ENCODE data around the gene ARAP1.

The ARAP1 gene

DNA sequence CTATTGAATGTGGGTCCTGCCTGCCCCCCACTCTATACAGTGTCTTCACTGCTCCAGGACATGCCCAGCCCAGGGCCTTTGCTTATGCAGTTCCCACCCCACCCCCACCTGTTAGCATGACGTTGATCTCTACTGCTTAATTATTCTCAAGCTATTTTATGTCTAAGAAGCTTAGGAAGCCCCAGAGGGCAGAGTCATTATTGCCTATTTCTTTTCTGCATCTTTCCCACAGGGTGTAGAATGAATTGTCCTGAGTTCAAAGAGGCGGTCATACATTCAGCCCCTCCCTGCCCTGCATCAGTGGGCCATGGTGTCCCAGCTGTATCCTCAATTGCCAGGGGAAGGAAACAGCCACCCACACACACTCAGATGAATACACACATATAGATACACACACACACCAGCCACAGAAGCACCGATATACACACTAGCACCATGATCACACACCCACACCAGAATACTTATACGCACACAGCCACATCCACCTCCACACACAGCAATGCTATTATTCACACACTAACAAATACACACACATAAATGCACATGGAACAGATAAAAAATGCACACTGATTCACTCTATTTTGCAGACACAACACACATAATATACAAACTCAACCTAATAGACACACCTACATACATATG, 79.5 kb downstream of the ARAP1 start:
- Histone ChIP-seq H3K79me2 (ENCODE audit: low read length) (no peaks in the 10 kb centered on the region), H3K9me2 (replicated peaks; ENCODE audit: insufficient read depth, low read length) (no peaks in the 10 kb centered on the region), H3K4me3 (ENCODE audit: low read length) (no peak overlapping the region), H3K9me3 (replicated peaks; ENCODE audit: insufficient read depth, low read length) (no peaks in the 10 kb centered on the region), H4K20me1 (ENCODE audit: insufficient read depth, low read length) (no peaks in the 10 kb centered on the region), H3K36me3 (replicated peaks; ENCODE audit: insufficient read depth, low read length) (no peaks in the 10 kb centered on the region), H3K27ac (ENCODE audit: low read length) (no peak overlapping the region), H3K4me2 (ENCODE audit: low read depth, low read length) (no peak overlapping the region), H3K4me1 (ENCODE audit: low read length) (no peaks in the 10 kb centered on the region), H3K9ac (ENCODE audit: low read length) (no peak overlapping the region), H3K27me3 (replicated peaks; ENCODE audit: insufficient read depth, low read length) (peaks cover 67% of the 10 kb centered on the region), H3F3A (ENCODE audit: insufficient read depth, low read length) (no peaks in the 10 kb centered on the region), H2AFZ (ENCODE audit: low read length) (no peak overlapping the region)
- TF ChIP-seq EZH2 (optimal IDR thresholded peaks at IDR 0.05; ENCODE audit: low read depth, low read length), result no peak
- TF ChIP-seq, protein P1, sequence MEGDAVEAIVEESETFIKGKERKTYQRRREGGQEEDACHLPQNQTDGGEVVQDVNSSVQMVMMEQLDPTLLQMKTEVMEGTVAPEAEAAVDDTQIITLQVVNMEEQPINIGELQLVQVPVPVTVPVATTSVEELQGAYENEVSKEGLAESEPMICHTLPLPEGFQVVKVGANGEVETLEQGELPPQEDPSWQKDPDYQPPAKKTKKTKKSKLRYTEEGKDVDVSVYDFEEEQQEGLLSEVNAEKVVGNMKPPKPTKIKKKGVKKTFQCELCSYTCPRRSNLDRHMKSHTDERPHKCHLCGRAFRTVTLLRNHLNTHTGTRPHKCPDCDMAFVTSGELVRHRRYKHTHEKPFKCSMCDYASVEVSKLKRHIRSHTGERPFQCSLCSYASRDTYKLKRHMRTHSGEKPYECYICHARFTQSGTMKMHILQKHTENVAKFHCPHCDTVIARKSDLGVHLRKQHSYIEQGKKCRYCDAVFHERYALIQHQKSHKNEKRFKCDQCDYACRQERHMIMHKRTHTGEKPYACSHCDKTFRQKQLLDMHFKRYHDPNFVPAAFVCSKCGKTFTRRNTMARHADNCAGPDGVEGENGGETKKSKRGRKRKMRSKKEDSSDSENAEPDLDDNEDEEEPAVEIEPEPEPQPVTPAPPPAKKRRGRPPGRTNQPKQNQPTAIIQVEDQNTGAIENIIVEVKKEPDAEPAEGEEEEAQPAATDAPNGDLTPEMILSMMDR (IDR thresholded peaks at IDR 0.05; ENCODE audit: low read length), result no peak
- TF ChIP-seq EZH2phosphoT487 (IDR thresholded peaks at IDR 0.05; ENCODE audit: low read length), result no peak
- no peak for DNase-seq

DNA sequence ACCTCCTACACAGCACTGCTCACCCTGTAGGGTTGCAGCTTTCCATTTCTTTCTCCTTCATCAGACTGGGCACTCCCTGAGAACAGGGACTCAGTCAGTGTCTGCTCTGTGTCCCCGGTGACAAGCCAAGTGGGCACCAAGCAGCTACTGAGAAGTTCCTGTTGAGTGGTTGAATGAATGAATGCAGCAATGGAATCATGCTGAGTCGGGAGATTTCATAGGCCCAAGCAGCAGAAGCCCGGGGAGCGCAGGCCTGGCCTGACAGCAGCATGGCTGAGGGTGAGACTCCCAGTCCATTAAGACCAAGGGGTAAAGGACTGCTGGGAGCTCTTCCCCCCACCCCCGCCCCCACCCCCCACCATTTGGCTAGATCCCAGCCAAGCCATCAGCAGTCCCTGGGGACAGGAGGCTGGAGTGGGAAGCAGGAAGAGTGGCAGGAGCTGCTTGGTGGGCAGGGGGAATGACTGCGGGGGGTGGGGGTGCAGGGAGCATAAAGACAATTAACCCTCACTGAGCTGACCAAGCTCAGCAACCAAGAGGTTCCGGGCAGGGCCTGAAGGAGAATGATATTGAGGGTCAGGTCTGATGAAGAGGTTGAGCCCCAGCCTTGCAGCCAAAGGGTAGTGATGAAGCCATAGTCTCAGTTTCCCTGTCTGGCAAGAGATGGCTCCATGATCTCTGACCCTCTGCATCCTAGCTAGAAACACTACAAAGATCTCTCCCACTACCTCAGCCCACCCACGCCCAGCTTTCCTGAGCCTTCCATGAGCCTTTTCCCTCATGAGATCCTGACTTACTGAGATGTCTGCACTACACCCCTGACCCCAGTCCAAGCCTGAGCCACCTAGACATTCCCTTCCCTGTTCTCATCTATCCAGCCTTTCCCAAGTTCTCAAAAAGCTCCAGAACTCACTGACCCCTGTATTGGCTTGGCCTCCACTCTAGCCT, 80.8 kb downstream of the ARAP1 start:
- Histone ChIP-seq H3K4me2 (ENCODE audit: low read depth, low read length) (no peak overlapping the region), H3K4me3 (ENCODE audit: low read length) (no peak overlapping the region), H3K27ac (ENCODE audit: low read length) (no peak overlapping the region), H3K9me3 (replicated peaks; ENCODE audit: insufficient read depth, low read length) (no peaks in the 10 kb centered on the region), H3K9ac (ENCODE audit: low read length) (no peak overlapping the region), H3K36me3 (replicated peaks; ENCODE audit: insufficient read depth, low read length) (no peaks in the 10 kb centered on the region), H3F3A (ENCODE audit: insufficient read depth, low read length) (no peaks in the 10 kb centered on the region), H3K9me2 (replicated peaks; ENCODE audit: insufficient read depth, low read length) (no peaks in the 10 kb centered on the region), H4K20me1 (ENCODE audit: insufficient read depth, low read length) (no peaks in the 10 kb centered on the region), H3K27me3 (replicated peaks; ENCODE audit: insufficient read depth, low read length) (peaks cover 55% of the 10 kb centered on the region), H3K4me1 (ENCODE audit: low read length) (no peaks in the 10 kb centered on the region), H2AFZ (ENCODE audit: low read length) (no peak overlapping the region), H3K79me2 (ENCODE audit: low read length) (no peaks in the 10 kb centered on the region)
- DNase-seq, result no peak
- TF ChIP-seq EZH2phosphoT487 (IDR thresholded peaks at IDR 0.05; ENCODE audit: low read length), result no peak
- TF ChIP-seq, protein P1 (IDR thresholded peaks at IDR 0.05; ENCODE audit: low read length), result no peak
- TF ChIP-seq EZH2 (optimal IDR thresholded peaks at IDR 0.05; ENCODE audit: low read depth, low read length), result no peak

DNA sequence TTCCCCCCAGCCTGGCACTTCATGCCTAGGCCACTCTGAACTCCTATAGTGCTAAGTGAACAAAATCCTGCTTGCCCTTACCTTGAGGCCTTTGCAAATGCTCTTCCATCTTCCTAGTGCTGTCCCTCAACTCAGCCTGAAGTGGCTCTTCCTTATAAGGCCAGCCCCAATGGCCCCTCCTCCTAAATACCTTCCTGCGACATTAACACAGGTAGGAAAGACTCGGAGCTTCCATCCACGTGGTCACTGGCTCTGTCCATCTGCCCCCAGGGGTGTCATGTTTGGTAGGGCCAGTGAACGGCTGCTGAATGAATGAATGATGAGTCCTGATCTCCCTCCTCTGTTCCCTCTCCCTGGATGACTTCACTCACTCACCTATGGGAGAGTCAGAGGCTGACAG, 82.2 kb downstream of the ARAP1 start:
- no peak overlapping the region for H3K27ac ChIP-seq (ENCODE audit: low read length)
- H4K20me1 ChIP-seq (ENCODE audit: insufficient read depth, low read length), result no peaks in the 10 kb centered on the region
- H3F3A ChIP-seq (ENCODE audit: insufficient read depth, low read length), result no peaks in the 10 kb centered on the region
- H3K4me3 ChIP-seq (ENCODE audit: low read length), result no peak overlapping the region
- TF ChIP-seq EZH2phosphoT487 (IDR thresholded peaks at IDR 0.05; ENCODE audit: low read length) (no peak), EZH2 (optimal IDR thresholded peaks at IDR 0.05; ENCODE audit: low read depth, low read length) (no peak)
- TF ChIP-seq, protein P1 (IDR thresholded peaks at IDR 0.05; ENCODE audit: low read length), result no peak
- no peak overlapping the region for H3K4me2 ChIP-seq (ENCODE audit: low read depth, low read length)
- H3K9me2 ChIP-seq (replicated peaks; ENCODE audit: insufficient read depth, low read length), result no peaks in the 10 kb centered on the region
- no peaks in the 10 kb centered on the region for H3K4me1 ChIP-seq (ENCODE audit: low read length)
- no peaks in the 10 kb centered on the region for H3K36me3 ChIP-seq (replicated peaks; ENCODE audit: insufficient read depth, low read length)
- H3K9me3 ChIP-seq (replicated peaks; ENCODE audit: insufficient read depth, low read length), result no peaks in the 10 kb centered on the region
- no peak overlapping the region for H3K9ac ChIP-seq (ENCODE audit: low read length)
- H3K27me3 ChIP-seq (replicated peaks; ENCODE audit: insufficient read depth, low read length), result peaks cover 47% of the 10 kb centered on the region
- no peak overlapping the region for H2AFZ ChIP-seq (ENCODE audit: low read length)
- no peaks in the 10 kb centered on the region for H3K79me2 ChIP-seq (ENCODE audit: low read length)
- DNase-seq, result no peak
